ENCODE results near the gene KIAA0232. TPM values are rescaled to one million over a fixed set of nuclear protein-coding genes. Genes with fewer than 3 reads are reported as not detected.
A peak's percentile ranks its signal among the peaks of the same experiment; 100 is the strongest.

The KIAA0232 gene
- total and polyA plus RNA-seq, 5 donors from 2014 or later, result 5.6 to 25.3 (median 13.5) TPM

GRCh38 chr4:6854098-6854744 lies 71.7 kb downstream of the KIAA0232 start:
- no peak for ATAC-seq (ENCODE audit: low read depth in 2 of 2)

GRCh38 chr4:6855692-6856297 lies 73.3 kb downstream of the KIAA0232 start:
- H3K27me3 Mint-ChIP-seq, result no peaks in the 10 kb centered on the region
- H3K4me3 Mint-ChIP-seq, result peak overlapping the region in 3 of 4 donors; percentile 2 to 36 (median 24)
- peak overlapping the region; percentile 71 for H3K27ac ChIP-seq (ENCODE audit: insufficient read depth, low read length, poor library complexity, severe bottlenecking)
- H3K27me3 ChIP-seq (ENCODE audit: control insufficient read depth, insufficient read depth, low read length), result no peaks in the 10 kb centered on the region
- DNase-seq, result peak; percentile 28 to 76 (median 58)
- peak overlapping the region; percentile 73 to 89 (median 74) for H3K27ac Mint-ChIP-seq
- peaks cover 0 to 2% (median 0%) of the 10 kb centered on the region in 7 donors for H3K9me3 Mint-ChIP-seq
- H3K9me3 ChIP-seq (ENCODE audit: control insufficient read depth in 2 of 2, low read length in 2 of 2), result peaks cover 0 to 9% of the 10 kb centered on the region in 2 experiments
- H3K4me1 Mint-ChIP-seq, result peaks cover 24 to 41% (median 27%) of the 10 kb centered on the region in 4 donors
- peaks cover 21% of the 10 kb centered on the region for H3K4me1 ChIP-seq (ENCODE audit: control insufficient read depth, insufficient read depth, low read length, poor library complexity, severe bottlenecking)
- peaks cover 37% of the 10 kb centered on the region for H3K36me3 Mint-ChIP-seq
- peak; percentile 82 to 87 for ATAC-seq (ENCODE audit: low read depth in 2 of 2)
- H3K36me3 ChIP-seq (ENCODE audit: control insufficient read depth, insufficient read depth, low read length), result peaks cover 27% of the 10 kb centered on the region
- H3K4me3 ChIP-seq (ENCODE audit: low read depth, low read length), result peak overlapping the region; percentile 59

More at GRCh38 chr4:6854098-6854744, 71.7 kb downstream of the KIAA0232 start:
- peaks cover 26 to 41% (median 29%) of the 10 kb centered on the region in 4 donors for H3K4me1 Mint-ChIP-seq
- H3K27ac Mint-ChIP-seq, result peak overlapping the region in 1 of 3 donors; percentile 19
- H3K9me3 Mint-ChIP-seq, result peaks cover 0 to 2% (median 0%) of the 10 kb centered on the region in 7 donors
- Histone ChIP-seq H3K27ac (ENCODE audit: insufficient read depth, low read length, poor library complexity, severe bottlenecking) (no peak overlapping the region), H3K36me3 (ENCODE audit: control insufficient read depth, insufficient read depth, low read length) (peaks cover 24% of the 10 kb centered on the region), H3K4me1 (ENCODE audit: control insufficient read depth, insufficient read depth, low read length, poor library complexity, severe bottlenecking) (peaks cover 21% of the 10 kb centered on the region), H3K4me3 (ENCODE audit: low read depth, low read length) (no peak overlapping the region), H3K27me3 (ENCODE audit: control insufficient read depth, insufficient read depth, low read length) (no peaks in the 10 kb centered on the region), H3K9me3 (ENCODE audit: control insufficient read depth in 2 of 2, low read length in 2 of 2) (peaks cover 0 to 9% of the 10 kb centered on the region in 2 experiments)
- no peak overlapping the region for H3K4me3 Mint-ChIP-seq
- no peak for DNase-seq
- H3K36me3 Mint-ChIP-seq, result peaks cover 46% of the 10 kb centered on the region
- H3K27me3 Mint-ChIP-seq, result no peaks in the 10 kb centered on the region

GRCh38 chr4:6856391-6856790 lies 73.9 kb downstream of the KIAA0232 start:
- Histone ChIP-seq H3K27ac (ENCODE audit: insufficient read depth, low read length, poor library complexity, severe bottlenecking) (peak overlapping the region; percentile 71), H3K36me3 (ENCODE audit: control insufficient read depth, insufficient read depth, low read length) (peaks cover 33% of the 10 kb centered on the region), H3K9me3 (ENCODE audit: control insufficient read depth in 2 of 2, low read length in 2 of 2) (peaks cover 0 to 9% of the 10 kb centered on the region in 2 experiments), H3K4me3 (ENCODE audit: low read depth, low read length) (peak overlapping the region; percentile 59), H3K4me1 (ENCODE audit: control insufficient read depth, insufficient read depth, low read length, poor library complexity, severe bottlenecking) (peaks cover 21% of the 10 kb centered on the region), H3K27me3 (ENCODE audit: control insufficient read depth, insufficient read depth, low read length) (no peaks in the 10 kb centered on the region)
- ATAC-seq (ENCODE audit: low read depth in 2 of 2), result no peak
- Mint-ChIP-seq H3K9me3 (peaks cover 0 to 2% (median 0%) of the 10 kb centered on the region in 7 donors), H3K4me1 (peaks cover 24 to 41% (median 28%) of the 10 kb centered on the region in 4 donors), H3K27ac (peak overlapping the region in 2 of 3 donors; percentile 73 to 89), H3K27me3 (no peaks in the 10 kb centered on the region), H3K4me3 (peak overlapping the region in 2 of 4 donors; percentile 36 to 74), H3K36me3 (peaks cover 38% of the 10 kb centered on the region)
- DNase-seq, result no peak

GRCh38 chr4:6857009-6857882 lies 74.7 kb downstream of the KIAA0232 start:
- peaks cover 24 to 41% (median 28%) of the 10 kb centered on the region in 4 donors for H3K4me1 Mint-ChIP-seq
- H3K27ac Mint-ChIP-seq, result peak overlapping the region in 2 of 3 donors; percentile 73 to 89
- Histone ChIP-seq H3K36me3 (ENCODE audit: control insufficient read depth, insufficient read depth, low read length) (peaks cover 37% of the 10 kb centered on the region), H3K4me3 (ENCODE audit: low read depth, low read length) (no peak overlapping the region), H3K9me3 (ENCODE audit: control insufficient read depth in 2 of 2, low read length in 2 of 2) (peaks cover 0 to 5% of the 10 kb centered on the region in 2 experiments), H3K4me1 (ENCODE audit: control insufficient read depth, insufficient read depth, low read length, poor library complexity, severe bottlenecking) (peaks cover 21% of the 10 kb centered on the region), H3K27me3 (ENCODE audit: control insufficient read depth, insufficient read depth, low read length) (no peaks in the 10 kb centered on the region), H3K27ac (ENCODE audit: insufficient read depth, low read length, poor library complexity, severe bottlenecking) (peak overlapping the region; percentile 19)
- peak overlapping the region in 1 of 4 donors; percentile 47 for H3K4me3 Mint-ChIP-seq
- DNase-seq, result no peak
- H3K27me3 Mint-ChIP-seq, result no peaks in the 10 kb centered on the region
- ATAC-seq (ENCODE audit: low read depth in 2 of 2), result no peak
- H3K9me3 Mint-ChIP-seq, result peaks cover 0 to 2% (median 0%) of the 10 kb centered on the region in 7 donors
- peaks cover 39% of the 10 kb centered on the region for H3K36me3 Mint-ChIP-seq

- Histone ChIP-seq H3K36me3 (ENCODE audit: control insufficient read depth, insufficient read depth, low read length) (peaks cover 39% of the 10 kb centered on the region), H3K4me1 (ENCODE audit: control insufficient read depth, insufficient read depth, low read length, poor library complexity, severe bottlenecking) (peaks cover 21% of the 10 kb centered on the region), H3K27me3 (ENCODE audit: control insufficient read depth, insufficient read depth, low read length) (no peaks in the 10 kb centered on the region), H3K9me3 (ENCODE audit: control insufficient read depth in 2 of 2, low read length in 2 of 2) (no peaks in the 10 kb centered on the region), H3K27ac (ENCODE audit: insufficient read depth, low read length, poor library complexity, severe bottlenecking) (no peak overlapping the region), H3K4me3 (ENCODE audit: low read depth, low read length) (no peak overlapping the region)
- peaks cover 12 to 30% (median 21%) of the 10 kb centered on the region in 4 donors for H3K4me1 Mint-ChIP-seq
- no peaks in the 10 kb centered on the region for H3K27me3 Mint-ChIP-seq
- no peaks in the 10 kb centered on the region for H3K9me3 Mint-ChIP-seq
- no peak overlapping the region for H3K4me3 Mint-ChIP-seq
- DNase-seq (no peak), ATAC-seq (ENCODE audit: low read depth in 2 of 2) (no peak)
- H3K36me3 Mint-ChIP-seq, result peaks cover 39% of the 10 kb centered on the region
- H3K27ac Mint-ChIP-seq, result no peak overlapping the region
These were observed 76.5 kb downstream of the KIAA0232 start for GRCh38 chr4:6858997-6859396.

- H3K36me3 Mint-ChIP-seq, result peaks cover 41% of the 10 kb centered on the region
These were observed 77.0 kb downstream of the KIAA0232 start for GRCh38 chr4:6859543-6859942.

GRCh38 chr4:6868386-6868785 lies 85.9 kb downstream of the KIAA0232 start:
- Mint-ChIP-seq H3K9me3 (no peaks in the 10 kb centered on the region), H3K4me3 (no peak overlapping the region), H3K36me3 (peaks cover 33% of the 10 kb centered on the region), H3K4me1 (peaks cover 0 to 11% (median 5%) of the 10 kb centered on the region in 4 donors), H3K27me3 (no peaks in the 10 kb centered on the region), H3K27ac (peak overlapping the region in 1 of 3 donors; percentile 55)
- no peaks in the 10 kb centered on the region for H3K9me3 ChIP-seq (ENCODE audit: control insufficient read depth in 2 of 2, low read length in 2 of 2)
- no peak for ATAC-seq (ENCODE audit: low read depth in 2 of 2)
- no peak overlapping the region for H3K27ac ChIP-seq (ENCODE audit: insufficient read depth, low read length, poor library complexity, severe bottlenecking)
- H3K4me1 ChIP-seq (ENCODE audit: control insufficient read depth, insufficient read depth, low read length, poor library complexity, severe bottlenecking), result no peaks in the 10 kb centered on the region
- no peaks in the 10 kb centered on the region for H3K27me3 ChIP-seq (ENCODE audit: control insufficient read depth, insufficient read depth, low read length)
- H3K4me3 ChIP-seq (ENCODE audit: low read depth, low read length), result no peak overlapping the region
- H3K36me3 ChIP-seq (ENCODE audit: control insufficient read depth, insufficient read depth, low read length), result peaks cover 40% of the 10 kb centered on the region
- DNase-seq, result no peak

More at GRCh38 chr4:6859543-6859942, 77.0 kb downstream of the KIAA0232 start:
- Mint-ChIP-seq H3K4me3 (no peak overlapping the region), H3K4me1 (peaks cover 12 to 24% (median 16%) of the 10 kb centered on the region in 4 donors), H3K9me3 (no peaks in the 10 kb centered on the region), H3K27ac (no peak overlapping the region), H3K27me3 (no peaks in the 10 kb centered on the region)
- no peak overlapping the region for H3K4me3 ChIP-seq (ENCODE audit: low read depth, low read length)
- peaks cover 40% of the 10 kb centered on the region for H3K36me3 ChIP-seq (ENCODE audit: control insufficient read depth, insufficient read depth, low read length)
- peaks cover 19% of the 10 kb centered on the region for H3K4me1 ChIP-seq (ENCODE audit: control insufficient read depth, insufficient read depth, low read length, poor library complexity, severe bottlenecking)
- H3K27me3 ChIP-seq (ENCODE audit: control insufficient read depth, insufficient read depth, low read length), result no peaks in the 10 kb centered on the region
- H3K27ac ChIP-seq (ENCODE audit: insufficient read depth, low read length, poor library complexity, severe bottlenecking), result no peak overlapping the region
- H3K9me3 ChIP-seq (ENCODE audit: control insufficient read depth in 2 of 2, low read length in 2 of 2), result no peaks in the 10 kb centered on the region
- DNase-seq (no peak), ATAC-seq (ENCODE audit: low read depth in 2 of 2) (no peak)
